Epithelial cell of umbilical artery (primary cell): ENCODE results near the gene CYP4F8. TPM values are rescaled to one million over a fixed set of nuclear protein-coding genes. Genes with fewer than 3 reads are reported as not detected.

ENCODE experiments used
- total RNA-seq: library from RNA; depleted of rRNA; stranded (reverse); fragments of >200 nt; gene quantifications from 2 replicates; pipeline ENCODE4 v1.2.3, GENCODE V29; 2014

The CYP4F8 gene, protein sequence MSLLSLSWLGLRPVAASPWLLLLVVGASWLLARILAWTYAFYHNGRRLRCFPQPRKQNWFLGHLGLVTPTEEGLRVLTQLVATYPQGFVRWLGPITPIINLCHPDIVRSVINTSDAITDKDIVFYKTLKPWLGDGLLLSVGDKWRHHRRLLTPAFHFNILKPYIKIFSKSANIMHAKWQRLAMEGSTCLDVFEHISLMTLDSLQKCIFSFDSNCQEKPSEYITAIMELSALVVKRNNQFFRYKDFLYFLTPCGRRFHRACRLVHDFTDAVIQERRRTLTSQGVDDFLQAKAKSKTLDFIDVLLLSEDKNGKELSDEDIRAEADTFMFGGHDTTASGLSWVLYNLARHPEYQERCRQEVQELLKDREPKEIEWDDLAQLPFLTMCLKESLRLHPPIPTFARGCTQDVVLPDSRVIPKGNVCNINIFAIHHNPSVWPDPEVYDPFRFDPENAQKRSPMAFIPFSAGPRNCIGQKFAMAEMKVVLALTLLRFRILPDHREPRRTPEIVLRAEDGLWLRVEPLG
- not detected in 2 replicates for total RNA-seq

DNA sequence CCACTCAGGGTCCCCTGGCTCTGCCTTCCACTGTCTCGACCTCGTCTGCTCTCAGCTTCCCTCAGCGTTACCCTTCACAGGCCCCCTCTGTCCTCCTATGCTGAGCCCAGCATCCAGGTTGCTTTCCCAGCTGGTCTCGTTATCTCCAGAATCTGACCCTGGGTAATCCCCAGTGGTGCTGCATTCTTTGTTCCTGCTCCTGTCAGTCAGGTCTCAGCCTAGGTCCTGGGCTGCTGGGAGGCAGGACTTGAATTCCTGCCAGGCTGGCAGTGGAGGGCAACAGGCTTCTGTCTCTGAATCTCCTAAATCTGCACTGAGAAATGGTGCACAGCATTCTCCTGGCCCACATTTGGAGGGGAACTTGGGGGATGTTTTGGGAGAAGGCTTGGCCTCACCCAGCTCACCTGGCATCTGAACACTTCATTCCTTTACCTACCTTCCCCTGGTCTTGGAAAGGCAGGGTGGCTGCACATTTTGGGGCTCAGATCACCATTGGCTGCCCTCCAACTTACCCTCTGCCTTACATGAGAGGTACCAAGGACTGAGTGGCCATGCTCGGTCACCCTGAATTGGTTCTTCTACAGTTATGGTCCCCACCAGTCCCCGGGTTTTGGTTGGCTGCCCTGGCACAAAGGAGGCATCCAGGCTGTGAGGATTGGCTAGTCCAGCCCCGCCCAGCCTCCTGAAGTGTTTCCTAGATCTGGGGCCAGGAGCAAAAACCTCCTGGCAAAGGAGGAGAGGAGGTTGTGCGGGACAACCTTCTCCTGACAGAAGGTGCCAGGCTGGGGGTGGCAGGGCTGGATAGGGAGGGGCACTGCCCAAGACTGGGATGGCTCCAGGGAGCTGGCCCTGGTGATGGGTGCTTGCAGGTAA is at the start of gene CYP4F8:
Gene CYP4F8 (plus strand): TSS at position 712 of the 873 bp plus-strand sequence. CDS start 399 bp downstream, outside the sequence.

DNA sequence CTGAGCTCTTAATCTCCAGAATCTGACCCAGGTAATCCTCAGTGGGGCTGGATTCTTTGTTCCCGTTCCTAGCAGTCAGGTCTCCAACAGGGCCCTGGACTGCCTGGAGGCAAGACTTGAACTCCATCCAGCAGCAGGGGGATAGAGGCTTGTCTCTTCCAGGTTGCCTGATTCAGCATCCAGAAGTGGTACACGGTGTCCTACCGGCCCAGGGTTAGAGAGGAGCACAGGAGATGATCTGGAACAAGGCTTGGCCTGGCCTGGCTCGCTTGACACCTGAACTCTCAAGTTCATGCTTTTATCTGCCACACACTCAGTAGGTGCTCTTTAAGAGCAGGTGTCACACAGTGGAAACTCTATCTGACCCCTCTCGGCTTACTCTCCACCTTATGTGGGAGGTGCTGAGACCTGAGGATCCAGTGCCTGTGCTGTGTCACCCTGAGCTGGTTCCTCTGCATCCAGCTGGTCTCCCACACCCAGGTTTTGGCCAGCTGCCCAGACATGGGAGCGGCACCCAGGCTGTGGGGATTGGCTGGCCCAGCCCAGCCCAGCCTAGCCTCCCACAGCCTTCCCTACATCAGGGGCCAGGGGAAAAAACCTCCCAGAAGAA is 25.4 kb downstream of the CYP4F8 start, which contains the start of gene CYP4F3:
Gene CYP4F3 (plus strand): TSS at position 604 of the 610 bp plus-strand sequence. CDS start 519 bp downstream, outside the sequence.

DNA sequence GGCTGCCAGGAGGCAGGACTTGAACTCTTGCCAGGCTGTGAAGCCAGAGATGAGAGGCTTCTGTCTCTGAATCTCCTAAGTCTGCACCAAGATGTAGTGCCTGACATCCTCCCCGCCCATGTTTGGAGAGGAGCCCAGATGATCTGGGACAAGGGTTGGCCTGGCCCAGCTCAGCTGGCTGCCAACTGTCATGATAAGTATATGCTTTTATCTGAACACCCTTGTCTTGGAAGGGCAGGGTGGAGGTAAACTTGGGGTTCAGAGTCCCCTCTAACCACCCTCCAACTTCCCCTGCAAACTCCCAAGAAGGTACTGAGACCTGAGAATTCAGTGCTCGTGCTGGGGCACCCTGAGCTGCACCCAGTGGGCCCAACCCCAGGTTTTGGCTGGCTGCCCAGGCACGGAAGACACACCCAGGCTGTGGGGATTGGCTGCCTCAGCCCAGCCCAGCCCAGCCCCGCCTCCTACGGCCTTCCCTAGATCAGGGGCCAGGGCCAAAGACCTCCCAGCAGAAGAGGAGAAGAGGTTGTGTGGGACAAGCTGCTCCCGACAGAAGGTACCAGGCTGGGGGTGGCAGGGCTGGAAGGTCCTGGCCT is 57.7 kb downstream of the CYP4F8 start, which contains the start of gene CYP4F12:
Gene CYP4F12 (plus strand): TSS at position 508 of the 596 bp plus-strand sequence. CDS start 443 bp downstream, outside the sequence.

Other genes starting within 250 kb of the CYP4F8 start
- 15.7 and 19.5 TPM in 2 replicates for gene AKAP8, start 235.4 kb upstream of the CYP4F8 start, total RNA-seq
- 51.3 and 60.6 TPM in 2 replicates for gene AKAP8L, start 196.2 kb upstream of the CYP4F8 start, total RNA-seq
- 4.0 and 5.2 TPM in 2 replicates for gene WIZ, start 165.3 kb upstream of the CYP4F8 start, total RNA-seq
- 2.1 and 2.9 TPM in 2 replicates for gene RASAL3, start 150.7 kb upstream of the CYP4F8 start, total RNA-seq
- not detected in 2 replicates for gene PGLYRP2, start 135.7 kb upstream of the CYP4F8 start, total RNA-seq
- gene CYP4F22, start 106.7 kb upstream of the CYP4F8 start, total RNA-seq: not detected in 2 replicates
- gene CYP4F3, start 25.7 kb downstream of the CYP4F8 start, total RNA-seq: not detected in 2 replicates
- gene CYP4F12, start 57.9 kb downstream of the CYP4F8 start, total RNA-seq: not detected in 2 replicates
- gene OR10H2, start 112.8 kb downstream of the CYP4F8 start, total RNA-seq: not detected in 2 replicates
- gene OR10H3, start 122.8 kb downstream of the CYP4F8 start, total RNA-seq: not detected in 2 replicates
- not detected in 2 replicates for gene OR10H5, start 172.4 kb downstream of the CYP4F8 start, total RNA-seq
- gene OR10H1, start 200.4 kb downstream of the CYP4F8 start, total RNA-seq: not detected in 2 replicates